Erythroblast (primary cell): ENCODE results near the gene EVI5.

Experiments used
- GATA1 ChIP-seq: IDR thresholded peaks from 2 replicates; pipeline ENCODE4 v1.6.1; 2011; ENCODE audit warnings: low read depth, mild to moderate bottlenecking, control low read depth, low read length, moderate library complexity
- POLR2A ChIP-seq: IDR thresholded peaks from 2 replicates; pipeline ENCODE4 v1.6.1; 2011; ENCODE audit warnings: mild to moderate bottlenecking, low read length

GRCh38 chr1:92516574-92516973 is 268.3 kb downstream of the EVI5 start:
- TF ChIP-seq POLR2A (no peak), GATA1 (no peak)
